HuH-7 (cell line): ENCODE measurements around the gene PHF3.

Experiments
- DNase-seq: peaks from one replicate; pipeline ENCODE4 v3.0.0; 2011; ENCODE audit warnings: low spot score

Gene PHF3

GRCh38 chr6:63764318-63764916 is 128.8 kb downstream of the PHF3 start:
- DNase-seq: no peak
